Glutamatergic neuron (in vitro differentiated cells): ENCODE measurements around the gene SHB. TPM values are rescaled to one million over a fixed set of nuclear protein-coding genes. Genes with fewer than 3 reads are reported as not detected.

Experiments
- DNase-seq: peaks from one replicate; pipeline ENCODE4 v3.0.0; 2022
- H3K27ac Mint-ChIP-seq: one replicate; pipeline ENCODE4 v1.8.0; 2020; ENCODE audit warnings: mild to moderate bottlenecking, mixed read lengths, inconsistent platforms; ENCODE audit not compliant: unreplicated experiment
- H3K27me3 Mint-ChIP-seq: one replicate; pipeline ENCODE4 v1.8.0; 2020; ENCODE audit warnings: mild to moderate bottlenecking, moderate library complexity, mixed read lengths, inconsistent platforms; ENCODE audit not compliant: unreplicated experiment
- H3K36me3 Mint-ChIP-seq: one replicate; pipeline ENCODE4 v1.8.0; 2020; ENCODE audit warnings: mild to moderate bottlenecking, mixed read lengths, inconsistent platforms; ENCODE audit not compliant: unreplicated experiment
- H3K4me1 Mint-ChIP-seq: one replicate; pipeline ENCODE4 v1.8.0; 2020; ENCODE audit warnings: mild to moderate bottlenecking, low read depth, mixed read lengths, inconsistent platforms; ENCODE audit not compliant: unreplicated experiment
- H3K4me3 Mint-ChIP-seq: one replicate; pipeline ENCODE4 v1.8.0; 2020; ENCODE audit warnings: mild to moderate bottlenecking, mixed read lengths, inconsistent platforms; ENCODE audit not compliant: unreplicated experiment
- H3K9me3 Mint-ChIP-seq: one replicate; pipeline ENCODE4 v1.8.0; 2020; ENCODE audit warnings: mild to moderate bottlenecking, moderate library complexity, mixed read lengths, inconsistent platforms; ENCODE audit not compliant: unreplicated experiment
- CTCF ChIP-seq: fragments of 200-600 bp; sonication (generic); IDR thresholded peaks from one replicate; pipeline ENCODE4 v1.5.0; 2021; ENCODE audit not compliant: partially characterized antibody, unreplicated experiment
- total RNA-seq: library from RNA; stranded (reverse); fragmentation: NEBNext Ultra II Directional; extraction: Animal tissue kit (Norgen Biotek cat#: 25700); gene quantifications from one replicate; pipeline ENCODE4 v1.2.1, GENCODE V29; 2021; ENCODE audit not compliant: unreplicated experiment

SHB gene
- total RNA-seq, 1 donor from 2014 or later, result 31.7 TPM

GRCh38 chr9:37951671-37952449 is 117.2 kb downstream of the SHB start:
- peaks cover 18% of the 10 kb centered on the region for H3K4me1 Mint-ChIP-seq
- peaks cover 3% of the 10 kb centered on the region for H3K27me3 Mint-ChIP-seq
- peak overlapping the region; percentile 28 for H3K27ac Mint-ChIP-seq
- H3K9me3 Mint-ChIP-seq, result peaks cover 7% of the 10 kb centered on the region
- no peak for DNase-seq
- no peak for TF ChIP-seq CTCF
- no peak overlapping the region for H3K4me3 Mint-ChIP-seq
- peaks cover 26% of the 10 kb centered on the region for H3K36me3 Mint-ChIP-seq

GRCh38 chr9:37950561-37950960 is 118.5 kb downstream of the SHB start:
- Mint-ChIP-seq H3K27me3 (peaks cover 8% of the 10 kb centered on the region), H3K4me3 (no peak overlapping the region), H3K4me1 (peaks cover 20% of the 10 kb centered on the region), H3K36me3 (peaks cover 26% of the 10 kb centered on the region), H3K9me3 (peaks cover 7% of the 10 kb centered on the region), H3K27ac (peak overlapping the region; percentile 17)
- no peak for TF ChIP-seq CTCF
- DNase-seq, result no peak

GRCh38 chr9:37949576-37949975 is 119.5 kb downstream of the SHB start:
- Mint-ChIP-seq H3K4me1 (peaks cover 20% of the 10 kb centered on the region), H3K9me3 (peaks cover 7% of the 10 kb centered on the region), H3K36me3 (peaks cover 26% of the 10 kb centered on the region), H3K4me3 (no peak overlapping the region), H3K27me3 (peaks cover 8% of the 10 kb centered on the region), H3K27ac (no peak overlapping the region)
- no peak for DNase-seq
- TF ChIP-seq CTCF, result no peak

GRCh38 chr9:37948417-37948980 is 120.5 kb downstream of the SHB start:
- TF ChIP-seq CTCF, result no peak
- Mint-ChIP-seq H3K27ac (no peak overlapping the region), H3K4me1 (peaks cover 20% of the 10 kb centered on the region), H3K9me3 (peaks cover 9% of the 10 kb centered on the region), H3K36me3 (peaks cover 24% of the 10 kb centered on the region), H3K4me3 (no peak overlapping the region), H3K27me3 (peaks cover 12% of the 10 kb centered on the region)
- DNase-seq, result no peak

GRCh38 chr9:37947977-37948376 is 121.0 kb downstream of the SHB start:
- Mint-ChIP-seq H3K4me3 (no peak overlapping the region), H3K36me3 (peaks cover 19% of the 10 kb centered on the region), H3K9me3 (peaks cover 9% of the 10 kb centered on the region), H3K27ac (no peak overlapping the region), H3K27me3 (peaks cover 12% of the 10 kb centered on the region), H3K4me1 (peaks cover 22% of the 10 kb centered on the region)
- DNase-seq, result no peak
- no peak for TF ChIP-seq CTCF
